Loucy (cell line): ENCODE measurements around the gene PACSIN1.

Experiments
- EZH2phosphoT487 ChIP-seq: fragments of 200-600 bp; IDR thresholded peaks from 2 replicates; pipeline ENCODE4 v1.6.1; 2018; ENCODE audit warnings: antibody characterized with exemption, mild to moderate bottlenecking, moderate library complexity, borderline replicate concordance
- TF ChIP-seq, protein P1 (sequence below): fragments of 200-600 bp; sonication (generic); conservative IDR thresholded peaks from 2 replicates; pipeline ENCODE4 v1.5.1; 2014; ENCODE audit warnings: mild to moderate bottlenecking, antibody characterized with exemption, low read length

DNA sequence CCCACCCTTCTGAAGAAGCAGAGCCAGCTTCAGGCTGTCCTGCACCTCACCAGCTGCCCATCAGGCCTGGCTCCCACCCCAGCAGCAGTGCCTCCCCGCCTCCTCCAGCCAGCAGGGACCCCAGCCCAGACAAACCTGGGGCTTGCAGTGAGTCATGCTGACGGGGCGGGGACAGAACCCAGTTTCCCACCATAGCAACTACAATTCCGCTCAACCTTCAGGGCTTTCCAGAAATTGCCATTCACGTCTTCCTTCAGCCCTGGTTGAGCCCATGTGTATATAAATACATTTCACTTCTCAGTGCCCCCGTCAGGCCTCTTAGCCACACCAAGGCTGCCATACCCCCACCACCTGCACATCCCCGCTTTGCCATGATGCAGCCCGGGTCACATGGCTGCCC, 85.8 kb downstream of the PACSIN1 start:
- TF ChIP-seq, protein P1, sequence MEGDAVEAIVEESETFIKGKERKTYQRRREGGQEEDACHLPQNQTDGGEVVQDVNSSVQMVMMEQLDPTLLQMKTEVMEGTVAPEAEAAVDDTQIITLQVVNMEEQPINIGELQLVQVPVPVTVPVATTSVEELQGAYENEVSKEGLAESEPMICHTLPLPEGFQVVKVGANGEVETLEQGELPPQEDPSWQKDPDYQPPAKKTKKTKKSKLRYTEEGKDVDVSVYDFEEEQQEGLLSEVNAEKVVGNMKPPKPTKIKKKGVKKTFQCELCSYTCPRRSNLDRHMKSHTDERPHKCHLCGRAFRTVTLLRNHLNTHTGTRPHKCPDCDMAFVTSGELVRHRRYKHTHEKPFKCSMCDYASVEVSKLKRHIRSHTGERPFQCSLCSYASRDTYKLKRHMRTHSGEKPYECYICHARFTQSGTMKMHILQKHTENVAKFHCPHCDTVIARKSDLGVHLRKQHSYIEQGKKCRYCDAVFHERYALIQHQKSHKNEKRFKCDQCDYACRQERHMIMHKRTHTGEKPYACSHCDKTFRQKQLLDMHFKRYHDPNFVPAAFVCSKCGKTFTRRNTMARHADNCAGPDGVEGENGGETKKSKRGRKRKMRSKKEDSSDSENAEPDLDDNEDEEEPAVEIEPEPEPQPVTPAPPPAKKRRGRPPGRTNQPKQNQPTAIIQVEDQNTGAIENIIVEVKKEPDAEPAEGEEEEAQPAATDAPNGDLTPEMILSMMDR = no peak
- no peak for TF ChIP-seq EZH2phosphoT487
